GM18502 (cell line): ENCODE results near the gene DLX4.

Source experiments
- ATAC-seq: cut with Tn5 transposase; IDR thresholded peaks from one replicate; pipeline ENCODE4 v1.9.1; 2021; ENCODE audit warnings: mild to moderate bottlenecking; ENCODE audit not compliant: unreplicated experiment, poor library complexity

Gene DLX4

DNA sequence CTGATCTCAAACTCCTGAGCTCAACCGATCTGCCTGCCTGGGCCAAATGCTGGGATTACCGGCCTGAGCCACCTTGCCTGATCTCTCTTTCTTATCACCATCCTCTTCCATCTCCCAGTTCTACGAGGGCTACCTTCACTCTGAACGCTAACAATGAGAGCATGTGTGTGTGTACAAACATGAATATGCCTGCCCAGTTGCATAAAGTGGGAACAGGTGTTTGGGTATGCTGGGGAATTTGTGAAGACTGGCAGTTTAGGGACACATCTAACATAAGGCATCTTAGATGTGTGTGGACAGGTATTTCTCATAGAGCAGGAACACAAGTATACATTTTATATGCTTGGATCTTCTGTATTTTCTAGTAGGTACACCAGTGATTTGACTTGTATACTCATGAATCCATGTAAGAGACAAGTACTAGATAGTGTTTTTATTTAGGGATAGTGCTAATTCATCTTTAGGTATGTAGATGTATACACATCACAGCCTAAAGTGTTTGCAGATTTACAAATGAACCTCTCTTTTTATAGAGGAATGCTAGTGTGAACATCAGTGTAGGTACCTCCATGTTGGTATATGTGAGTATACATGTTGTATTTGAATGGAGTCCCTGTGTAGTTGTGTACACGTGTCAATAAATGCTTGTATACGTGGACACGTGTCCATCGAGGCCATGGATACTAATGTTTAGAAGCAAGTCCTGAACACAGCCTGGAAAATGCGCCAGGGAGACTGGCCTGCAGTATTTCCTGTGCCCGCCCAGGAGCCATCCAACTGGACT lies 1.2 kb upstream of the DLX4 start:
- no peak for ATAC-seq

DNA sequence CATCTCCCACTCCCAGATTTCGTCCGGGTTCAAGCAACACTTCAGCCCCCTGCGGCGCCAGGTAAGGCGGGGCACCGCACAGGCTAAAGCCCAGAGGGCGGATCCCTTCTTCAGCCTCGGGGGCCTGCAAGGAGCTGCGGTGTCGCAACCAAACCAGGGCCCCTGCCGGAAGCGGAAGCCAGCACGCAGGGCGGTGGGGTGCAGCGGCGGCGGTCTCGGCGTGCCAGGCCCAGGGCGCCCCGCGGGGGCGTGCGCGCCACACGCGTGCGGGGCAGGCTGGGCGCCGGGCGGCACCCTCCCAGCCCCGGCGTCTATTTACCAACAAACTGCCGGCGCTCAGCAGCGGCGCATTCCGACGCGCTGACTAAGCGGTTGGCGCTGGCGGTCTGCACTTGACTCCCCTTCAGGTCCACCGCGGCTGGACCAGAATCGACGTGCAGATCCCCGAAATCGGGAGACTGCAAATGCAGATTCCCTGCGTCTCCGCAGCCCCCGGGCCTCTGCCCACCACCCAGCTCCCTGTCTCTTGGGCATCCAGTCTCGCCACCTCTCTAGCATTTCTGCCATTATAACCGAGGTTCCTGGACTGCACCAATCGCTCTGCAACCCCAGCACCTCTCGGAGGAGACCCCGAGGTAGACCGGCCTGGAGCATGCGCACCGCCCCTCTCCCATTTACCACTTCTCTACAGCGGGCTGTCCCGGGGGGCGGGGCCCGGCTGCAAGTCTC lies 421 bp upstream of the DLX4 start:
- peak; percentile 54 for ATAC-seq

DNA sequence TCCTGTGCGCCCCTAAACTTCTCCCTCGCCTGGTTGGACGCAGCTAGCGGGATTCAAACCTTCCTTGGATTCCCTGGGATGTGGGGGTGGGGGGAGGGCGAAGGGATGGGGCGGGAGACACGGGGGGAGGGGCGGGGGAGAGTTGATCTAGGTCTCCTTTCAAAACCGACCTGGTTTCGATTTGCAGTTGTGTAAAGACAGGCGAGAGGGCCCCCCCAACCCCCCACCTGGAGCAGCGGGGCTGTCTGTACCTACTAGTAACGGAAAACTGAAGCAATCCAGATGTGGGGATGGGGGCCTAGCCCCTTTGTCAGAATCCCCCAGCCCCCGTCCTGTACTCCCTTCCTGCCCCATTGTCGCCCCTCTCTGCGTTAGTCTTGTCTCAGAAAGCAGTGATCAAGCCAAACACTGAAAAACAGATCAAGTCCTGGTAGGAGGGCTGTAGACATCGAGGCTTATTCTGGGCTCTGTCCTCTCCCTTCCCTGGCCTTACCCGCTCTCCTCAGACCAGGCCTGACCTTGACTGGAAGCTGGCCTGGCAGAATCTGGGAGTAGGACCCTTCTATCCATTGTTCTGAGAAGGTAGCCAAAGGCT lies 902 bp downstream of the DLX4 start:
- no peak for ATAC-seq

DNA sequence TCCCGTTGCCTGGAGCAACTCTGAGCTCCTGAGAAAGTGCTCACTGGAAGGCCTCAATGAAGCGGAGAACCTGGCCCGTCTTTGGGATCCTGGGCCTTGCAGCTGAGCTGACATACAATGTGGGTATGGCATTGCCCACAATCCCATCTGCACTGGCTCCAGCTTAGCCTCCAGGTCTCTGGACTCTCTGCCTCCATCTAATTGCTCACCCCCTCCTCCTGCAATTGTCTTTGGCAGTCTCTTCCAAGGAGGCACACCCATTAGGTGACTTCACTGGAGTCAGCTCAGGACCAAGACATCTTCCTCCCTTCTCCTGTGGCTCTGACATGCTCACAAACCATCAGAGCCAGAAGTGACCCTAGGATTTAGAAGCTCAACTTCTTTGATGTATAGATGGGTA lies 1.5 kb downstream of the DLX4 start:
- ATAC-seq = no peak

DNA sequence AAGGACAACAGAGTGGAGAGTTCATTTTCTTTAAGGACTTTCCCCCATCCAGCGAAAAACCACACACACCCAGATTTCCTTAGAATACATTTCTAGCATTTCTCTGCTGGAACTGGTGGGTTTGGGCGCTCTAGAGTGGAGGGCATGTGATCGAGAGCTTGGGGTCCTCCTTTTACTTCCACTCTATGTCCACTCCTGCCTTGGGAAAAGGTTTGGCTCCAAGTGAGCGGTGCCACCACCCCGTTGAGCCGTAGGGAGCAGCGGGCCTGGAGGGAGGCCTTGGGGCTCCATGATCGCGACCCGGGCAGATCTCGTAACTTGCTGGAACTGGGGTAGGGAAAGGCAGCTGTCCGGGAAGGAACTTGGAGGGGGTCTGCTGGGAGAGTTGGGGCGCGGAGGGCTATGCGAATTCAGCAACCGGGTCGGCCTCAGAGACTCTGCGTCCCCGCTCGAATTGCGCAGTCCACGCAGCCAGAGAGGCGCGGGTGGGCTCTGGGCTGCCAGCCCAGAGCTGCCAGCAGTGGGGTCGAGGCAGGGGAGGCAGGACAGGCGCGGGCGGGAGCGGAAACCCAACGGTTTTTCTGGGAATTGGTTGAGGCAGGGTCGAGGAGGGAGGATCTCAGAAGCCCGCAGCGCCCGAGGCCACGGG lies 2.3 kb downstream of the DLX4 start:
- no peak for ATAC-seq

DNA sequence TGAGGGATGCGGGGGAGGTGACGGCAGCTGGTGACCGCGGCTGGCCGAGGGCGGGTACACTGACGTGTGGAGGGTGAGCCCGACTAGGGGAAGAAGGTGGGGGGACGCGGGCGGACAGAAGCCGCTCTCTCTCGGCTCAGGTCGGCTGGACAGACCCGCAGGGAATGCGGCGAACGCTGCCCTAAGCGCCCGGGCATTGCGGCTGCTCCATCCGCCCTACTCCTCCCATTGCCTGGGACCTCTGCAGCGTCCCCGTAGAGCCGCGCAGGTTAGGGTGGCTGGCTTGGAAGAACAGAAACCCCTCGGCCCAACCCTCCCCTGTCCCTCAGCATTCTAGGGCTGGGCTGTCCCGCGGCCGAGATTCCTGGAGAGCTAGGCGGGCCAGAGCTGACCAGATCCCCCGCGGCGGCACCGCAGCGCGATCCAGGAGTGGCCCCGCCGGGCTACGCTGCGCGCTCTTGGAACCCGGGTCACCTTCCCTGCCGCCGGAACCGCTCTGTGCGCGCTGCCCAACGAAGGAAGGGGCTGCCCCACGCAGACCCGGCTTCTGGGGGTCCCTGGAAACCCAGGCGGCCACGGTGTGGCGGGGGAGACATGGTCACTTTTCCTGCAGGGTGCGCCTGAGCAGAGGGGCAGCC lies 3.0 kb downstream of the DLX4 start:
- no peak for ATAC-seq

DNA sequence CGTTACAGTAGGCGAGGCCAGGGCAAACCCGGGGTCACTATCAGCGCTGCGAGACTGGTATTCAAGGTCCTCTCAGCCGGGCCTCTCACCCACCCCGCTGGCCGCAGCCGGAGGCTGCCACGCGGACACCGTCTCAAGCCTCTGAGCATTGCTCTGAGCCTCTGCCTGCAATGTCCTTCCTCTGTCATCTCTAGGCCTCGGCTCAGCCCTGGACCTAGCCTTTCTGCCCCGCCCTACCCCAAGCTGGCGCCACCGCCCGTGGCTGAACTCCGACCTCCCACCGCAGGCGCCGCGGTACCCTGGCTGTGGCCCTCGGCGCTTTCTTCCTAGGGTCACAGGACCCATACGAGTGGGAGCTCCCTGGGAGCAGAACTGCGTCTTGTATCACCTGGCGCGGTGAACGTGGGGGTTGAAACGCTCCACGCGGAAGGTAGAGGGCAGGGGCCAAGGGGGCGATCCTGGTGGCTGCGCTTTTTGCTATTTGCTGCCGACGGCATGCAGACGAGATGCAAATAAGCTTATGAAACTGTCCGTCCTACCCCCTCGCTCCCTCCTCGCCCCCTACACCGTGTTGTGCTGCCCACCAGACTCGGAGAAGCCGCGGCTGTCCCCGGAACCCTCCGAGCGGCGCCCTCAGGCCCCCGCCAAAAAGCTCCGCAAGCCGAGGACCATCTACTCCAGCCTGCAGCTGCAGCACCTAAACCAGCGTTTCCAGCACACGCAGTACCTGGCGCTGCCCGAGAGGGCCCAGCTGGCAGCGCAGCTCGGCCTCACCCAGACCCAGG lies 3.7 kb downstream of the DLX4 start:
- no peak for ATAC-seq

DNA sequence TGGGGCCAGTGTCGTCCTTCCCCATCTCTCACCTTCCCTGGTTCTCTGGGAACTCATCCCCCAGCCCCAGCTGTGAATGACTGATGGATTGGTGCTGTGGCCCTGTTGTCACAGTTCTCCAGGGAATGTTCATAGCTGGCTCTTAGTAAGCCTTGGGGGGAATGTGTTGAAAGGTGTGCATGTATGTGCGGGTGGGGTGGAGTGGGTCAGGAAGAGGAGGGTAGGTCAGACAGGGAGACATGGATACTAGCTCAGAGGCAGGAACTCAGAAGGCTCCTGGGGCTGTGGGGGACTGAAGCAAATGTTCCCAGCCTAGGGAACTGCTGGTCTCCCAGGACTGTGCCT lies 4.3 kb downstream of the DLX4 start:
- ATAC-seq = no peak

DNA sequence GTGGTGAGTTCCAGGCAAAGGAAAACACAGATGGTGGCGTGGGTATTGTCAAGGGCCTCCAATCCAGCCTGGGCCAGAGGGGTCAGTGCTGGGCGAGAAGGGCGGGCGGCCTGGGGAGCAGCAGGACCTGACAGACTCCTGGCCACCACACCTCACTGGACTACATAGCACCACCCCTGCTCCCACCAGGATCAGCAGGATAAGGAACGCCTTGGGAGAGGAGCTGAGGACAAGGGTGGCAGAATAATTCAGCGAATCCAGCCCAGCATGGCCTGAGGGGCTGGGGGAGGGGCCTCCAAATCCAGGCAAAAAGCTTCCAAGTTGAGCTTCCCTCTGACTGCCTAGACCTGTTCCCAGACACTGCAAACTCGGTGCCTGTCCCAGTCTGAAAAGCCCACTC lies 6.5 kb downstream of the DLX4 start:
- no peak for ATAC-seq

DNA sequence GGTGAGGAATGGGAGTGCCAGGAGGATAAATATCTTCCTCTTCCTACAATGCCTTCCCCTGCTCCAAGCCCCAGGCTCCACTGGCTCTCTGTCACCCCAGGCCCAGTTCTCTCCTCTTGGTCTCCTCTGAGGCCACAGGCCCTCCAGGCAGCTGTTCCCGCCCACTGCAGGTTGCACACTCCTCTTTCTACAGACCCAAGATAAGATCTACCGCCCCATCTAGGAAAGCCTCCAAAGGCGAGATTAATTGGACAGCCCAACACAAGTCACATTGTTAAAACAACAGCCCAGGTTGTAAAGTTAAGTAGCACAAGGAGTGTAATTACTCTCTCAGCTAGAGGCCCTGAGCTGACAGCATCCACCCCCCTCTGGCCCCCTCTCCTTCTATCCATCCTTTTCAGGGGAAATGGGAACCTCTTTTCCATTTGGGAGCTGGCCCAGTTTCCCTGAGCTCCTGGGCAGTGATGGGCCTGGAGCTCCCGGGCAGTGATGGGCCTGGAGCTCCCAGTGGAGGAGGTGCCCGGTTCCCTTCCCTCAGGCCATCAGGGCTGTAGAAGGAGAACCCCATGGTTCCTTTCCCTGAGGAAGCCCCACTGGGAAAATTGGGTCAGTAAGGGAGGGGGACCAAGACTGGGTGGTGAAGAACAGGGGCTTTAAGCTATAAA lies 7.3 kb downstream of the DLX4 start:
- ATAC-seq = no peak

DNA sequence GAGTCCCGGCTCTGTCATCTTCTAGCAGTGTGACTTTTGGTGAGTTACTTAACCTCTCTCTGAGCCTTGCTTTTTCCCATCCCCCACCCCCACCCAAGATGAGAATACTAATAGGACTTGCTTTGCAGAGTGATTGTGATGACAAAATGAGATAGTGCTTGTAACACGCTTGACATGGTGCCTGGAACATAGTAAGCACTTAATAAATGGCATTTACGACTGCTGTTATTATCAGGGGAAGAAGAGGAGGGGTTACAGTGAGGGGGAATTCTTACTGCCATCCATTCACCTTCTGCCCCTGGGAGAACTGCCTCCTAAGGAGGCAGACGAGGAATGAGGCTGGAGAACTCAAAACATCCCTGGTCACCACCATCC lies 7.8 kb downstream of the DLX4 start:
- ATAC-seq = no peak

DNA sequence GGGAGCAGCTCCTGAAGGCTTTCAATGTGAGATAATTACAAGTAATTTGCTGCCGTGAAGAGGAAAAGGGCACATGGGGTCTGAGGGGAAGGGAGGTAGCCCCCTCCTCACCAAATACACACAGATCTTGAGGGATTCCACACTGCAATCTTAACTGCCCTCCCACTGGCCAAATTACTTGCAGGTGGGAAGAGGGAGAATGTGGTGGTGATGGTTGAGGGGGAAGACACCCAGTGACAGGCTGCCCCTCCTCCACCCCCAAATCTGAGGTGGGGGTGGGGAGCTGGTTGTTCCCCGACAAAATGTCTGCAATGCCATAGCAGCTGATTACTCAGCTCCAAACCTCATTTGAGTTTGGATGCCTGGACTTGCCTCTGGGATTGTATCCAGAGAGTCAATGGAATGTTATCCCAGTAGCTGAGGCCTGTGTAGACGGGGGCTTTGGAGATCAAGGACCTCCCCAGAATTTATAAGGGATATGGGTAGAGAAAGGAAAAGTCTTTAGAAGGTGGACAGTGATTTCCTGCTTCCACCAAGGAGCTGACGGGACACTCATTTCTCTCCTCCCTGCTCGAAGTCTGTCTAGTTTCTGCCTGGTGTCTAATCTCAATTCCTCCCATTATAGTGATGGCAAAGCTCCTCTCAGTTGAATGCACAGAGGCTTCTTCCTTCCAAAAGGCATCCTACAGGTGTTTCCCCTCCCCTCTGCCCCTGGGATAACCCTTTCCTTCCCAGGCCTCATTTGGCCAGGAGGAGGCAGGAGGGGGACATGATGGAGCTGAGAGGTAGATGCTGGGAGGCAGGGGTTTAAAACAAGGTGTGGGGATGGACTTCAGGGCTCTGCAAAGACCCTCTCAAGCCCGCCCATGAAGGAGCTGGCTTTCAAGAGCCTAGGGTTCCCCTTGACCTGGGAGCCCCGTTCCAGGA lies 8.7 kb downstream of the DLX4 start:
- no peak for ATAC-seq

DNA sequence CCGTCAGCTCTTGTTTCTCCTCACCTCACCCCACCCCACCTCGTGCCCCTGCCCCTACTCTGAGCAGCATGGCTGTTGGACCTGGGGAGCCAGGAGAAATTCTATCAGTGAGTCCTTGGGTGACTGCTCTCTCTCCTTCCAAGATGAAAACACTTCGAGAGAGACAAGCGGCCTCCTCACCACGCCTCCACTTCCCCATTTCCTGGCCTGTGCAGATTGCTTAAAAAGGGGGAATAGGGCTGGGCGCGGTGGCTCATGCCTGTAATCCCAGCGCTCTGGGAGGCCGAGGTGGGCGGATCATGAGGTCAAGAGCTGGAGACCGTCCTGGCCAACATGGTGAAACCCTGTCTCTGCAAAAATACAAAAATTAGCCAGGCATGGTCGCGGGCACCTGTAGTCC lies 9.5 kb downstream of the DLX4 start:
- no peak for ATAC-seq

DNA sequence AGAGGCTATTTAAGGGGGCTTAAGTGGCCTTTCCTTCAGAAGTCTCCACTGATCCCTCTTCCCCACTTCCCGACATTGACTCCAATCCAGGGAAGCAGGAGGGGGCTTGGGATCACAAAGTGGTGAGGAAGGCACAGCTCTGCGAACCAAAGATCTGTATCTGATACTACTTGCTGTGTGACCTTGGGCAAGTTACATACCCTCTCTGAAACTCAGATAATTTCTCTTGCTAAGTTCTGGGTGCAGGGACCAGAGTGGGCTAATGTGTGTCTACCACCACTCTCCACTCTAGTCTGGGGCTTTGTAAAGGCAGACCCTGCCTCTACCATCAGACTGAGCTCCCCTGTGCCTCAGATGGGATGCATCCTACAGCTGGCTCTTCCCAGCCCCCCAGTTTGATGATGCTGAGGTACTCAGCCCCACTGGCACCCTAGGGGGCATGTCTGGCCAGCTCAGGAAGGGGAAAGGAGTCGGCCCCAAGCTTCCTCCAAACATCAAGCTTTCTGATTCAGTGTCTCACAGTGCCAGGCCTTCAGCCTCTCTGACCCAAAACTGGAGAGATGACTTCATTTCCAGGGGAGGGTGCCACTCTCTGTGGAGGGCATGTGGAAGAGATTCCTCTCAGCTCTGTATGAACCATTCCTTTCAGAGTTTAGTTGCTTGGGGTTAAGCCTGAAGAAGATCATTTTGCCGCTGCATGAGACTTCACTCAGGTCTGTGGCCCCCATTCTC lies 10.9 kb downstream of the DLX4 start:
- ATAC-seq = no peak

DNA sequence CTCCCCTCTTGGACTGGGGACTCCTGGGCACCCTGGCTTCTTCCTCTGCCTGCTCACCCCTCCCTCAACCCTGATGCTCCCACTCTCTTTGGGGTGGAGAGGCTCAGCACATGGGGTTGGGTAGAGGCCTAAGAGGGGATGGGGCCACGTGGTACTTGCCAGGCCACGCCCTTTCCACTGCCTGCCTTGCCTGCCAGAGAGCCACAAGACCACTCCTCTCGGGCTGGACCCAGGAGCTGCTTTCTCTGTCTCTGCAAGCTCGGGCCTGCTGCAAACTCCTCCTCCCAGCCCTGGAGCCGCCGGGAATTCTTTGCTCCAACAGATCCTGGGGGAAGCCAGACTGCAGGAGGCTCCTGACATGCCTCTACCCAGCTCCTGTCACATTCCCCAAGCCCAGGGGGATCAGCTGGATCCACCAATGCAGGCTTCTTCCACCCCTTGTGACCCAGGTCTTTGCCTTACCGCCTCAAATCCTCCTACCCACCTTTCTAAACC lies 11.8 kb downstream of the DLX4 start:
- ATAC-seq = no peak

DNA sequence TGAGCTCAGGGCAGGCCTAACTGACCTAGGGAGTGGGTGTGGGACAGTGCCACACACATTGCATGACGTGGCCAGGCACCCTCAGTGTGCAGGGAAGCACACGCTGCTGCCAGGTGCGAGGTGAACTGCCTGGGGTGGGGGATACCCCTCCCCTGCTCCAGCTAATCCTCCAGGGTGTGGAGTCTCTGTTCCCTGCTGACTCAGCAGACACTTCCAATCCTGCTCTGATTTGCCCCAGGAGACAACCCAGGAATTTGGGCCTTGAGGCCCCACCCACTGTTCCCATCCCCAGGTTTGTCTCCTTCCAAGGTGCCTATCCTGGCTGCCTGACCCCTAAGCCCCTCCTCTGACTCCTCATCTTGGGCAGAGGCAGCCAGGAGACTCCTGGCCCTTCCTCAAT lies 15.3 kb downstream of the DLX4 start:
- ATAC-seq = no peak

DNA sequence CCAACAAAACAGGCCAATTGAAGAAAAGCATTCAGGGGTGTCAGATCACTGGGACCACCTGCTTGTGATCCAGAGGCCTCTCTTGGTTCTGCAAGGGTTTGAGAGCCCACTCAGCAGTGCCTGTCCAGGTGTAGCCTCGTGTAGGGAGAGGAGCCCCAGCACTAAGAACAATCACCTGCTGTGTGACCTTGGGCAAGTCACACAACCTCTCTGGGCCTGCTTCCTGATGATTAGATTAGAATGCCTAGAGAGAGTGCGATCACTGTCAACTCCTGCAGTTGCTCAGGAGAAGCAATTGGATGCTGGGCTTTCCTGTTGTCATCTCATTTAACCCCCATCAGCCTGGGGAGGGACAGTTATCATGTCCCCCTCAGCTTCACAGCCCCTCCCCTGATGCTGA lies 15.8 kb downstream of the DLX4 start:
- no peak for ATAC-seq
